HG02885 (cell line): Measurements from ENCODE around the gene MRPS34.

Experiments used
- ATAC-seq: cut with Tn5 transposase; IDR thresholded peaks from one replicate; pipeline ENCODE4 v1.9.1; 2021; ENCODE audit warnings: mild to moderate bottlenecking; ENCODE audit not compliant: unreplicated experiment, poor library complexity

Gene MRPS34

GRCh38 chr16:1771188-1771863 is 1.6 kb downstream of the MRPS34 start, which contains the start of gene NME3:
Gene NME3, minus strand, starts transcription at chr16:1771543. Its CDS starts 9 bp downstream, at chr16:1771534.
- ATAC-seq, result no peak

DNA sequence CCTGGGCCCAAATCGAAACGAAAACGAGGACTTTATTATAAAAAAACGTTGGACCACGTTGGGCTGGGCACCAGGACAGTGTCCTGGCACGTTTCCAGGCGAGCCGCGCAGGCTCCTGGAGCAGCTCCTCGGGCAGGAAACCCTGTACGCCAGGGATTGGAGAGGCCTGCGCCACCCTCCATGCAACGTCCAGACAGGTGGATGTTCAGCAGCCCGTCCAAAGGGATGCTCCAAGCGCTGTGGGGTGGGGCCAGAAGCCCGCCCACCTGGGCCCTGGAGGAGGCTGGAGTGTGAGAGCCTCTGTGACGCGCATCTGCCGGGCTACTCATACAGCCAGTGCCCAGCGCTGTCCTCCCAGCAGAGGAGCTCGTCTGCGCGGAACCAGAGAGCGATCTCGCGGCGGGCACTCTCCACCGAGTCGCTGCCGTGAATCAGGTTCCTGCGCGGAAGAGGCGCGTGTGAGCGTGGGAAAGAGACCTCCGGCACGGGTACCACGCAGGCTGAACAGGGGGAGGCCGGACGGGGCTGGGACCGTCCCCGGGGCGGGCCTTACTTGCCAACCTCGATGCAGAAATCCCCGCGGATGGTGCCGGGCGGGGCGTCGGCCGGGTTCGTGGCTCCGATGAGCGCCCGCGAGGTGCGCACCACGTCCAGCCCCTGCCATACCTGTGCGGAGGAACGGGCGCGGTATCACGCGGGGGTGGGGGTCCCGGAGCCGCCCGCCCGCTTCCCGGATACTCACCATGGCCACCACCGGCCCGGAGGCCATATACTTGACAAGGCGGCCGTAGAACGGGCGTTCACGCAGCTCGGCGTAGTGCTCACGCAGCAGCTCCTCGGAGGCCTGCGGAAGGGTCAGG is 2.4 kb downstream of the MRPS34 start:
- ATAC-seq, result no peak

GRCh38 chr16:1769402-1770300 is 3.3 kb downstream of the MRPS34 start:
- no peak for ATAC-seq

GRCh38 chr16:1768767-1769401 is 4.0 kb downstream of the MRPS34 start:
- ATAC-seq, result no peak

GRCh38 chr16:1768061-1768766 is 4.7 kb downstream of the MRPS34 start:
- ATAC-seq, result no peak

GRCh38 chr16:1767116-1767994 is 5.6 kb downstream of the MRPS34 start:
- ATAC-seq, result no peak

- ATAC-seq, result no peak
These were observed 6.2 kb downstream of the MRPS34 start for GRCh38 chr16:1766701-1767100.

DNA sequence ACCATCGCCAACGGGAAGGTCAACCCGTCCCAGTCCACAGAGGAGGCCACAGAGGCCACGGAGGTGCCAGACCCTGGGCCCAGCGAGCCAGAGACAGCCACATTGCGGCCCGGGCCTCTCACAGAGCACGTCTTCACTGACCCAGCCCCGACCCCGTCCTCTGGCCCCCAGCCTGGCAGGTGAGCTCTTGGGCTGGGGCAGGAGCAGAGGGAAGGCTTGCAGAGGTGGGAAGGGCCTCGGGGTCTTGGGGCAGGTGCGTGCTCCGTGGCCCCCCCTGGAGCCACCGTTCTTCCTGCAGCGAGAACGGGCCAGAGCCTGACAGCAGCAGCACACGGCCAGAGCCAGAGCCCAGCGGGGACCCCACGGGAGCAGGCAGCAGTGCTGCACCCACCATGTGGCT is 6.7 kb downstream of the MRPS34 start:
- no peak for ATAC-seq

GRCh38 chr16:1765826-1766225 is 7.1 kb downstream of the MRPS34 start:
- ATAC-seq, result no peak

DNA sequence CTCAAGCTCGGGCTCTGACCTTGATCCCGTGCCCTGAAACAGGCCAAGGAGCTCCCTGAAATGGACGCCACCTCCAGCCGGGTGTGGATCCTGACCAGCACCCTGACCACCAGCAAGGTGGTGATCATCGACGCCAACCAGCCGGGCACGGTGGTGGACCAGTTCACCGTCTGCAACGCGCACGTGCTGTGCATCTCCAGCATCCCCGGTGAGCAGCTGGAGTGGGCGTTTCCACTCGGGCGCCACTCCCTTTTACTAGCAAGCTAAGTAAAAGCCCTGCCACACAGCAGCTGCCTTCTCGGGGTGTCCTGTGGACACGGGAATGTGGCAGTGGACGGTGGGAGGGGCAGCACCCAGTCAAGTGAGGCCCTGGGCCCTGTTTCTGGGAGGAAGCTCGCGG is 8.0 kb downstream of the MRPS34 start:
- ATAC-seq, result no peak

GRCh38 chr16:1763521-1764511 is 9.1 kb downstream of the MRPS34 start:
- ATAC-seq, result no peak

GRCh38 chr16:1762879-1763520 is 9.9 kb downstream of the MRPS34 start:
- no peak for ATAC-seq

DNA sequence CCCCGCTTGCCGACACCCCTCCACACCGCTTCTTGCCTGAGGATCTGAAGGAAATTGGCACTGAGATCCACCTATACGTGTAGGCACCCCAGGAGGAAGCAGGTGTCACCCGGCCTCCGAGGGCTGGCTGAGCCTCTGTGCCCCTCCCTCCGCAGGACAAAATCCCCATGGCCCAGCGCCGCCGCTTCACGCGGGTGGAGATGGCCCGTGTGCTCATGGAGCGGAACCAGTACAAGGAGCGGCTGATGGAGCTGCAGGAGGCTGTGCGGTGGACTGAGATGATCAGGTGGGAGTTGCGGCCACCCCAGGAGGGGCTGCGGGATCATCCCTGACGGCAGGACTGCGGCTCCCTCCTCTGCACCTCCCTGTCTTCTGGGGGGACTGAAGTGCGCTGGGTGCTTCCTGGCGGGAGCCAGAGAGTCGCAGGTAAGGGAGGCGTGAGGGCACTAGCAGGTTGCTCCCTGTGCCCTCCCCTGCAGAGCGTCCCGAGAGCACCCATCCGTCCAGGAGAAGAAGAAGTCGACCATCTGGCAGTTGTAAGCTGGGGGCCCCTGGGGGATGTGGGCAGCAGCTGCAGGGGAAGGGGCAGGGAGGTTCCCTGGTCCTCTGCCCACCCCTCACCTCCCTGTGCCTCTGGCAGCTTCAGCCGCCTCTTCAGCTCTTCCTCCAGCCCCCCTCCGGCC is 10.6 kb downstream of the MRPS34 start:
- ATAC-seq, result no peak

DNA sequence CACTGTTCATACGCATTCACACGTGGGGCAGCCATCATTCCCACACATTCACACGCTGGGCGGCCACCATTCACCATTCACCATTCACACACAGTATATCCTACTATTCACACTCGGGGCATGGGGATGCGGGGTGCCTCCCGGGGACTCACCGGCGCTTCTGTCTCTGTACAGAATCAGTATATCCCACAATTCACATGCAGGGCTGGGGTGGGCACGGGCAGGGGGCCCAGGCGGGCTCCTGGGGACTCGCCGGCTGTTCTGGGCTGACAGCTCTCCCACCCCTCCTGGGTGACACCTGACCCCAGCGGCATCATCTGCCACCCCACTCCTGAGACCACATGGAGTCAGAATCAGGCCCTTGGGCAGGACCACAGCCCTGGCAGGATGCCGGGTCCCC is 11.2 kb downstream of the MRPS34 start:
- no peak for ATAC-seq

DNA sequence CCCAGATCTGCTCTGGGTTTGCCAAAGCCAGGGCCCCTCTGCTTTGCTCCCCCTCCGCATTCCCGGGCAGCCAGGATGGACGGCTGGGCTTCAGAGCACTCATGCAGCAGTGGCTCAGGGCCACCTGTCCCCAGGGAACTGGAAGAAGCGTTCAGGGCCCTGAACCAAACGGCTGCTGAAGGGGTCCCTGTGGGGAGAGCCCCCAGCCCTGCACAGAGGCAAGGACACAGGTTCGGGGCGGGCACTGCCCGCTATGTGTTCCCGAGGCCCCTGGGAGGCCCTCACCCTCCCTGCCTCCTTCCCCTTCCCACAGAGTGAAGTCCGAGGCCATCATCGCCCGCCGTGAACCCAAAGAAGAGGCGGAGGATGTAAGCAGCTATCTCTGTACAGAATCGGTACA is 12.0 kb downstream of the MRPS34 start:
- ATAC-seq, result no peak

- no peak for ATAC-seq
These were observed 13.4 kb downstream of the MRPS34 start for GRCh38 chr16:1759511-1759910.
